Ramos (cell line): Measurements from ENCODE around the gene AAMP.
"Not testable (repeated sequence)": the region's sequence is repeated elsewhere in the genome, so short reads cannot be mapped to it uniquely, and the experiment has no call there.

Experiments used
- in situ Hi-C: fragments of 300-500 bp; cut with MboI; formaldehyde crosslinking; loops from one replicate; pipeline ENCODE4 v1.14.3; 2022; ENCODE audit warnings: low sequenced_read_pairs; ENCODE audit not compliant: unreplicated experiment

The AAMP gene

GRCh38 chr2:218276986-218277755, 7.2 kb upstream of the AAMP start:
- in situ Hi-C loops = no loop called here

- in situ Hi-C loops = no loop called here
Observed at GRCh38 chr2:218275371-218276072, 5.6 kb upstream of the AAMP start.

GRCh38 chr2:218274586-218274985, 4.6 kb upstream of the AAMP start:
- in situ Hi-C loops = no loop called here

GRCh38 chr2:218273908-218274249, 3.9 kb upstream of the AAMP start:
- in situ Hi-C loops = no loop called here

- in situ Hi-C loops = not testable (repeated sequence)
Observed at GRCh38 chr2:218273214-218273907, 3.4 kb upstream of the AAMP start.

- in situ Hi-C loops = no loop called here
Observed at GRCh38 chr2:218272531-218273212, 2.7 kb upstream of the AAMP start.

- in situ Hi-C loops = no loop called here
Observed at GRCh38 chr2:218271865-218272530, 2.1 kb upstream of the AAMP start.

GRCh38 chr2:218271487-218271797, 1.5 kb upstream of the AAMP start:
- in situ Hi-C loops = no loop called here

- in situ Hi-C loops = no loop called here
Observed at GRCh38 chr2:218270721-218271486, 967 bp upstream of the AAMP start.

- in situ Hi-C loops = loop anchor here (5.0 kb wide), 1 partner anchor 80 kb away; no protein-coding TSS in a partner anchor
Observed at GRCh38 chr2:218267259-218267658, 2.7 kb downstream of the AAMP start.

- in situ Hi-C loops = loop anchor here (5.0 kb wide), 1 partner anchor 79 kb away; no protein-coding TSS in a partner anchor
Observed at GRCh38 chr2:218266316-218266979, 3.5 kb downstream of the AAMP start.

GRCh38 chr2:218265626-218266025, 4.3 kb downstream of the AAMP start:
- in situ Hi-C loops = loop anchor here (5.0 kb wide), 1 partner anchor 78 kb away; no protein-coding TSS in a partner anchor

- in situ Hi-C loops = loop anchor here (5.0 kb wide), 1 partner anchor 78 kb away; no protein-coding TSS in a partner anchor
Observed at GRCh38 chr2:218264773-218265561, 5.0 kb downstream of the AAMP start.

- in situ Hi-C loops = no loop called here
Observed at GRCh38 chr2:218263817-218264641, 5.9 kb downstream of the AAMP start.

- in situ Hi-C loops = no loop called here
Observed at GRCh38 chr2:218262631-218263586, 7.0 kb downstream of the AAMP start.

GRCh38 chr2:218262237-218262600, 7.7 kb downstream of the AAMP start:
- in situ Hi-C loops = no loop called here
